Lung (tissue), 12 donors: ENCODE data around the gene RTP5. TPM values are rescaled to one million over a fixed set of nuclear protein-coding genes. Genes with fewer than 3 reads are reported as not detected.
A peak's percentile ranks its signal among the peaks of the same experiment; 100 is the strongest.

ENCODE experiments used
- ATAC-seq: fragments of 200-7000 bp; cut with Tn5 transposase; one replicate; pipeline ENCODE4 v1.9.1; 2020; ENCODE audit warnings: moderate number of reproducible peaks; ENCODE audit not compliant: insufficient read depth, low FRiP score
- DNase-seq, 3 donors: peaks; one replicate each; pipeline ENCODE4 v3.0.0-alpha.2; 2013 to 2017
- H3K27ac ChIP-seq, 2 donors: one replicate each; pipeline ENCODE4 v1.5.1; 2013; ENCODE audit warnings: mild to moderate bottlenecking in 2 of 2, moderate library complexity in 2 of 2, control low read depth in 1 of 2, inconsistent platforms in 1 of 2, low read depth in 1 of 2, low read length in 1 of 2
- H3K27me3 ChIP-seq, 3 donors: one replicate each; pipeline ENCODE4 v1.5.1; 2013; ENCODE audit warnings: low read length in 2 of 3; ENCODE audit not compliant: control insufficient read depth in 3 of 3, insufficient read depth in 3 of 3
- H3K36me3 ChIP-seq, 4 donors: one replicate each; pipeline ENCODE4 v1.5.1; 2013; ENCODE audit warnings: low read length in 4 of 4, mild to moderate bottlenecking in 1 of 4, moderate library complexity in 1 of 4; ENCODE audit not compliant: control insufficient read depth in 4 of 4, insufficient read depth in 4 of 4
- H3K4me1 ChIP-seq, 5 donors: one replicate each; pipeline ENCODE4 v1.5.1; 2013; ENCODE audit warnings: low read length in 5 of 5, mild to moderate bottlenecking in 2 of 5, moderate library complexity in 1 of 5; ENCODE audit not compliant: control insufficient read depth in 5 of 5, insufficient read depth in 5 of 5
- H3K4me3 ChIP-seq: one replicate; pipeline ENCODE4 v1.5.1; 2013; ENCODE audit warnings: mild to moderate bottlenecking, control low read depth, moderate library complexity
- H3K9ac ChIP-seq, 2 donors: one replicate each; pipeline ENCODE4 v1.5.1; 2013; ENCODE audit warnings: low read length in 2 of 2, control low read depth in 1 of 2; ENCODE audit not compliant: insufficient read depth in 1 of 2
- H3K9me3 ChIP-seq, 4 donors: one replicate each; pipeline ENCODE4 v1.5.1; 2013; ENCODE audit warnings: low read length in 3 of 4, mild to moderate bottlenecking in 1 of 4, moderate library complexity in 1 of 4; ENCODE audit not compliant: control insufficient read depth in 4 of 4, insufficient read depth in 3 of 4
- CTCF ChIP-seq: IDR thresholded peaks from 2 replicates; pipeline ENCODE4 v1.5.1; 2012; ENCODE audit warnings: mild to moderate bottlenecking; ENCODE audit errors: control extremely low read depth, extremely low read depth
- WGBS, 2 donors: extraction: QIAGEN DNeasy Blood & Tissue Kit; methylation state at CpG; one replicate each; pipeline ENCODE4 v1.1.7; 2013; 5-methylcytosine and 5-hydroxymethylcytosine counted together
- polyA plus RNA-seq, 2 donors: library from polyadenylated mRNA; stranded (reverse); fragments of 200-250 nt; gene quantifications; one replicate each; pipeline ENCODE4 v1.2.1, GENCODE V29; 2013
- total RNA-seq, 2 donors: library from RNA; depleted of rRNA in 1 of 2; stranded (reverse); fragments of >200 nt in 1 of 2; gene quantifications; one replicate each; pipeline ENCODE4 v1.2.1, GENCODE V29; 2014 to 2021
- donor health status: control.
- donor health status: control.
- donor health status: Bipolar disorder and iron deficiency.
- donor health status: healthy.
- donor health status: DM: yes; HTN: yes; CAD: no.

RTP5 gene
- total and polyA plus RNA-seq, 4 donors, result 0.08 to 0.13 (median 0.09) TPM; not detected in 1

GRCh38 chr2:241844066-241844728 is 25.3 kb upstream of the RTP5 start:
- WGBS, 2 donors, result 6 to 8% methylated on average over 46 to 65 of the region's 65 CpGs
- H3K4me1 ChIP-seq, result peaks cover 0 to 9% (median 3%) of the 10 kb centered on the region in 5 donors
- peak overlapping the region; percentile 24 for H3K4me3 ChIP-seq
- DNase-seq, result peak; percentile 66 to 86 (median 71)
- H3K27me3 ChIP-seq, result peaks cover 0 to 8% (median 4%) of the 10 kb centered on the region in 3 donors
- no peaks in the 10 kb centered on the region for H3K36me3 ChIP-seq
- H3K27ac ChIP-seq, result peak overlapping the region in 1 of 2 donors; percentile 55
- no peak for TF ChIP-seq CTCF
- peak; percentile 86 for ATAC-seq
- peaks cover 0 to 2% (median 0%) of the 10 kb centered on the region in 4 donors for H3K9me3 ChIP-seq
- H3K9ac ChIP-seq, result no peak overlapping the region

DNA sequence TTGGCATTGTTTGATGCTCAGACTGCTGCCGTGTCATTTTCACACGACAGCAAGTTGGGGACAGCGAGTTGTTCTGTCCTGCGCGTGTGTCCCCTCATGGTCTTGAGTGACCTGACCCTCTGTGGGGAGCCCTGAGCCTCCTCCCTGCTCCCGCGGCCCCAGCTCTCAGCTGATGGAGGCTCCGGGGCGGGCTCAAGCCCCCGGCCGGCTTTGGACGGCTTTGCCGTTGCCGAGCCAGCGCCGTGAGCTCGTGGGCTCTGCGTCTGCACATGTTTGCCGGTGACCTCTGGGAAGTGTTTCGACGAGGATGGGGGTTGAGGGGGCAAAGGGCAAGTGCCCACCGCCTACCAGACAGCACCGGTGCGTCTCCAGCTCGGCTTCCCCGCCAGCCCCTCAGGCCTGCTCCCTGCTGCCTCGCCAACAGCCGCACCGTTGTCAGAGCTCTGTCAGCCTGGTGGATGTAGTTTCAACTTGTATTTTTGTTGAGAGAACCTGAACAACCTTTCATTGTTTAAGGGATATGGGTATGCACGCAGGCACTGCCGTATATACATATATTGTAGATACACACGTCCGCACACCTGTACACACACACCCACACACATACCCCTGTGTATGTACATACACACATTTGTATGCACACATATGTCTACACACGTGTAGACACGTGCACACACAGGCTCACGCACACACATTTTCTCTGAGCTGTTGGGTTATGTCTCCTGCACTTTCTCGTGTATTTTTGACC is 24.5 kb upstream of the RTP5 start:
- 79 to 87% methylated on average over 37 of the region's 37 CpGs for WGBS, 2 donors
- Histone ChIP-seq H3K9me3 (peaks cover 0 to 2% (median 0%) of the 10 kb centered on the region in 4 donors), H3K9ac (no peak overlapping the region), H3K27me3 (peaks cover 0 to 8% (median 4%) of the 10 kb centered on the region in 3 donors), H3K4me3 (no peak overlapping the region), H3K36me3 (no peaks in the 10 kb centered on the region), H3K4me1 (peaks cover 0 to 9% (median 3%) of the 10 kb centered on the region in 5 donors), H3K27ac (no peak overlapping the region)
- no peak for DNase-seq
- ATAC-seq, result no peak
- no peak for TF ChIP-seq CTCF

GRCh38 chr2:241846406-241846805 is 23.1 kb upstream of the RTP5 start:
- Histone ChIP-seq H3K27me3 (peaks cover 2 to 8% (median 4%) of the 10 kb centered on the region in 3 donors), H3K9me3 (peaks cover 0 to 2% (median 0%) of the 10 kb centered on the region in 4 donors), H3K4me1 (peaks cover 0 to 9% (median 3%) of the 10 kb centered on the region in 5 donors), H3K9ac (no peak overlapping the region), H3K4me3 (no peak overlapping the region), H3K27ac (no peak overlapping the region), H3K36me3 (no peaks in the 10 kb centered on the region)
- DNase-seq (no peak), ATAC-seq (no peak)
- no peak for TF ChIP-seq CTCF
- WGBS, 2 donors, result 86 to 91% methylated on average over 22 of the region's 22 CpGs
